Stomach (tissue), 9 donors: Measurements from ENCODE around the gene USP10. TPM values are rescaled to one million over a fixed set of nuclear protein-coding genes. Genes with fewer than 3 reads are reported as not detected.

Experiments
- DNase-seq, 2 donors: peaks; one replicate each; pipeline versions ENCODE4 v3.0.0 to v3.0.0-alpha.2; 2013 to 2019
- H3K27ac ChIP-seq, 5 donors: fragments of 200-600 bp in 4 of 5; sonication (generic) in 4 of 5; one replicate each; pipeline ENCODE4 v1.5.1; 2013 to 2019; ENCODE audit warnings: mild to moderate bottlenecking in 1 of 5, moderate library complexity in 1 of 5
- H3K27me3 ChIP-seq, 3 donors: fragments of 200-600 bp; sonication (generic); one replicate each; pipeline ENCODE4 v1.5.1; 2017 to 2019; ENCODE audit warnings: mixed run types in 1 of 3
- H3K36me3 ChIP-seq, 4 donors: fragments of 200-600 bp; sonication (generic); 1 replicate in 3 of 4; 2 replicates in 1 of 4; pipeline ENCODE4 v1.5.1; 2016 to 2019
- H3K4me1 ChIP-seq, 4 donors: fragments of 200-600 bp; sonication (generic); one replicate each; pipeline ENCODE4 v1.5.1; 2016 to 2019
- H3K4me3 ChIP-seq, 4 donors: fragments of 200-600 bp; sonication (generic) in 3 of 4; one replicate each; pipeline ENCODE4 v1.5.1; 2016 to 2019; ENCODE audit warnings: mild to moderate bottlenecking in 1 of 4
- H3K9me3 ChIP-seq, 4 donors: fragments of 200-600 bp; sonication (generic); one replicate each; pipeline ENCODE4 v1.5.1; 2016 to 2019
- CTCF ChIP-seq, 7 experiments: fragments of 450-650 bp in 4 of 7; fragments of 200-600 bp in 3 of 7; sonication (generic) in 3 of 7; IDR thresholded peaks; one replicate each; pipeline ENCODE4 v1.5.1; 2016 to 2019; ENCODE audit warnings: antibody characterized with exemption in 7 of 7, control low read depth in 2 of 7, mild to moderate bottlenecking in 1 of 7
- EP300 ChIP-seq: sonication (generic); formaldehyde crosslinking; IDR thresholded peaks from one replicate; pipeline ENCODE4 v1.6.1; 2017; ENCODE audit warnings: antibody characterized with exemption
- POLR2A ChIP-seq, 4 donors: fragments of 450-650 bp; IDR thresholded peaks; one replicate each; pipeline ENCODE4 v1.6.1; 2016; ENCODE audit warnings: antibody characterized with exemption in 4 of 4, control low read depth in 2 of 4, mild to moderate bottlenecking in 1 of 4, moderate library complexity in 1 of 4
- POLR2AphosphoS5 ChIP-seq, 3 donors: sonication (generic); formaldehyde crosslinking; IDR thresholded peaks; one replicate each; pipeline ENCODE4 v1.6.1; 2016; ENCODE audit warnings: antibody characterized with exemption in 3 of 3
- WGBS, 5 donors: extraction: QIAGEN DNeasy Blood & Tissue Kit in 3 of 5; methylation state at CpG; one replicate each; pipeline versions ENCODE4 v1.1.5 to v1.1.7; 2013 to 2018; 5-methylcytosine and 5-hydroxymethylcytosine counted together
- intact Hi-C: fragments of 100-400 bp; cut with DNase I; formaldehyde crosslinking; loops from one replicate; pipeline ENCODE4 v1.15.1; 2023; ENCODE audit warnings: low total_unique reads
- polyA plus RNA-seq, 3 donors: library from polyadenylated mRNA; stranded (reverse); fragments of 200-250 nt; gene quantifications; one replicate each; pipeline ENCODE4 v1.2.3, GENCODE V29; 2013
- total RNA-seq, 5 donors: library from RNA; depleted of rRNA; stranded (reverse); fragments of >200 nt; gene quantifications; one replicate each; pipeline versions ENCODE4 v1.1.0 to v1.2.3, GENCODE V29; 2014 to 2016
- donor health status: healthy with polysubstance abuse.
- donor health status: Bipolar disorder and iron deficiency.
- donor health status: healthy.

Gene USP10
- total and polyA plus RNA-seq, 8 donors, result 17.1 to 183 (median 44.8) TPM

- no peak overlapping the region for H3K4me3 ChIP-seq
Measured at GRCh38 chr16:84826558-84826941, 126.8 kb downstream of the USP10 start.

GRCh38 chr16:84827131-84827574 lies 127.4 kb downstream of the USP10 start:
- Histone ChIP-seq H3K36me3 (peaks cover 0 to 13% (median 0%) of the 10 kb centered on the region in 4 donors), H3K27me3 (no peaks in the 10 kb centered on the region), H3K4me1 (peaks cover 6 to 74% (median 47%) of the 10 kb centered on the region in 4 donors), H3K4me3 (no peak overlapping the region), H3K9me3 (no peaks in the 10 kb centered on the region), H3K27ac (peak overlapping the region; percentile 73 to 96 (median 84))
- WGBS, 5 donors, result 49 to 77% (median 72%) methylated on average over 14 to 16 of the region's 16 CpGs
- TF ChIP-seq CTCF (IDR thresholded peaks at IDR 0.05) (no peak), POLR2AphosphoS5 (IDR thresholded peaks at IDR 0.05) (peak; percentile 8 to 50 (median 49)), POLR2A (IDR thresholded peaks at IDR 0.05) (no peak)
- DNase-seq, result peak in 1 of 2 donors; percentile 70
- intact Hi-C loops, result no loop called here

More at GRCh38 chr16:84826558-84826941, 126.8 kb downstream of the USP10 start:
- intact Hi-C loops, result no loop called here
- DNase-seq, result peak; percentile 43 to 85
- Histone ChIP-seq H3K4me1 (peaks cover 6 to 74% (median 47%) of the 10 kb centered on the region in 4 donors), H3K36me3 (peaks cover 0 to 13% (median 0%) of the 10 kb centered on the region in 4 donors), H3K27me3 (no peaks in the 10 kb centered on the region), H3K27ac (peak overlapping the region; percentile 73 to 96 (median 84)), H3K9me3 (no peaks in the 10 kb centered on the region)
- no peak for TF ChIP-seq POLR2A (IDR thresholded peaks at IDR 0.05)
- peak; percentile 62 for TF ChIP-seq EP300
- peak; percentile 40 to 49 (median 48) for TF ChIP-seq POLR2AphosphoS5 (IDR thresholded peaks at IDR 0.05)
- TF ChIP-seq CTCF (IDR thresholded peaks at IDR 0.05), result no peak
- 46 to 77% (median 69%) methylated on average over 6 to 13 of the region's 13 CpGs for WGBS, 5 donors

- intact Hi-C loops, result no loop called here
- Histone ChIP-seq H3K36me3 (peaks cover 0 to 13% (median 0%) of the 10 kb centered on the region in 4 donors), H3K27ac (peak overlapping the region; percentile 2 to 96 (median 84)), H3K9me3 (no peaks in the 10 kb centered on the region), H3K4me3 (no peak overlapping the region), H3K4me1 (peaks cover 6 to 76% (median 47%) of the 10 kb centered on the region in 4 donors), H3K27me3 (no peaks in the 10 kb centered on the region)
- DNase-seq, result no peak
- 71 to 92% (median 75%) methylated on average over 10 to 15 of the region's 15 CpGs for WGBS, 5 donors
- TF ChIP-seq CTCF (IDR thresholded peaks at IDR 0.05) (no peak), EP300 (no peak), POLR2A (IDR thresholded peaks at IDR 0.05) (no peak), POLR2AphosphoS5 (IDR thresholded peaks at IDR 0.05) (peak in 1 of 3 donors; percentile 4)
Measured at GRCh38 chr16:84827897-84828296, 128.1 kb downstream of the USP10 start.

GRCh38 chr16:84828322-84828721 lies 128.5 kb downstream of the USP10 start:
- H3K9me3 ChIP-seq, result no peaks in the 10 kb centered on the region
- DNase-seq, result no peak
- H3K4me3 ChIP-seq, result no peak overlapping the region
- intact Hi-C loops, result no loop called here
- peaks cover 6 to 80% (median 49%) of the 10 kb centered on the region in 4 donors for H3K4me1 ChIP-seq
- WGBS, 5 donors, result 65 to 72% (median 66%) methylated on average over 5 of the region's 5 CpGs
- peak overlapping the region; percentile 2 to 96 (median 84) for H3K27ac ChIP-seq
- no peaks in the 10 kb centered on the region for H3K27me3 ChIP-seq
- peak in 2 of 3 donors; percentile 39 to 44 for TF ChIP-seq POLR2AphosphoS5 (IDR thresholded peaks at IDR 0.05)
- no peak for TF ChIP-seq POLR2A (IDR thresholded peaks at IDR 0.05)
- peaks cover 0 to 13% (median 0%) of the 10 kb centered on the region in 4 donors for H3K36me3 ChIP-seq

Other genes starting within 250 kb of the USP10 start
- gene MEAK7, start 195.3 kb upstream of the USP10 start, total RNA-seq, result 10 to 100 TPM in 2 of 5 donors, 1 to 10 TPM in 3; 5.8 to 21.1 (median 9.4) TPM
- 1 to 10 TPM; 3.9 to 7.0 (median 6.8) TPM for gene MEAK7, start 195.3 kb upstream of the USP10 start, polyA plus RNA-seq
- gene COTL1, start 81.9 kb upstream of the USP10 start, total RNA-seq, result 100 to 1,000 TPM in 3 of 5 donors, 10 to 100 TPM in 2; 40.3 to 184 (median 173) TPM
- gene COTL1, start 81.9 kb upstream of the USP10 start, polyA plus RNA-seq, result 100 to 1,000 TPM in 2 of 3 donors, 10 to 100 TPM in 1; 52.7 to 187 (median 184) TPM
- gene KLHL36, start 51.5 kb upstream of the USP10 start, total RNA-seq, result 10 to 100 TPM; 29.5 to 62.4 (median 43.7) TPM
- gene KLHL36, start 51.5 kb upstream of the USP10 start, polyA plus RNA-seq, result 10 to 100 TPM; 10.5 to 14.3 (median 13.6) TPM
- gene CRISPLD2, start 120.0 kb downstream of the USP10 start, total RNA-seq, result 100 to 1,000 TPM in 3 of 5 donors, 10 to 100 TPM in 2; 92.0 to 242 (median 102) TPM
- 10 to 100 TPM; 18.3 to 46.0 (median 20.2) TPM for gene CRISPLD2, start 120.0 kb downstream of the USP10 start, polyA plus RNA-seq